Liver (tissue), 9 donors: ENCODE data around the gene KCTD12. TPM values are rescaled to one million over a fixed set of nuclear protein-coding genes. Genes with fewer than 3 reads are reported as not detected.

Experiments
- DNase-seq: peaks from one replicate; pipeline ENCODE4 v3.0.0-alpha.2; 2017; ENCODE audit warnings: low spot score
- H3K27ac ChIP-seq, 2 donors: one replicate each; pipeline ENCODE4 v1.7.0; 2013; ENCODE audit warnings: inconsistent platforms in 2 of 2, low read length in 2 of 2, control low read depth in 1 of 2, low read depth in 1 of 2, mild to moderate bottlenecking in 1 of 2
- H3K27me3 ChIP-seq, 4 donors: one replicate each; pipeline versions ENCODE4 v1.6.1 to v1.7.0; 2013; ENCODE audit warnings: low read length in 3 of 4, inconsistent platforms in 1 of 4, mild to moderate bottlenecking in 1 of 4, moderate library complexity in 1 of 4; ENCODE audit not compliant: control insufficient read depth in 4 of 4, insufficient read depth in 4 of 4
- H3K36me3 ChIP-seq, 4 donors: one replicate each; pipeline versions ENCODE4 v1.6.1 to v1.7.0; 2013; ENCODE audit warnings: low read length in 3 of 4, mild to moderate bottlenecking in 3 of 4, low read depth in 1 of 4, moderate library complexity in 1 of 4; ENCODE audit not compliant: control insufficient read depth in 4 of 4, insufficient read depth in 3 of 4
- H3K4me1 ChIP-seq, 4 donors: one replicate each; pipeline versions ENCODE4 v1.6.1 to v1.7.0; 2013; ENCODE audit warnings: low read length in 3 of 4, mild to moderate bottlenecking in 3 of 4, moderate library complexity in 1 of 4; ENCODE audit not compliant: control insufficient read depth in 4 of 4, insufficient read depth in 4 of 4
- H3K4me3 ChIP-seq, 3 donors: one replicate each; pipeline versions ENCODE4 v1.6.1 to v1.7.0; 2013; ENCODE audit warnings: low read length in 3 of 3, control low read depth in 1 of 3, low read depth in 1 of 3, mild to moderate bottlenecking in 1 of 3
- H3K9ac ChIP-seq, 2 donors: one replicate each; pipeline ENCODE4 v1.7.0; 2013; ENCODE audit warnings: low read length in 2 of 2, mild to moderate bottlenecking in 2 of 2, moderate library complexity in 2 of 2, control low read depth in 1 of 2, low read depth in 1 of 2
- H3K9me3 ChIP-seq, 4 donors: one replicate each; pipeline versions ENCODE4 v1.6.1 to v1.7.0; 2013; ENCODE audit warnings: low read length in 3 of 4; ENCODE audit not compliant: control insufficient read depth in 4 of 4
- ATF3 ChIP-seq: IDR thresholded peaks from 2 replicates; pipeline ENCODE4 v1.6.1; 2016; ENCODE audit warnings: antibody characterized with exemption
- CTCF ChIP-seq: fragments of 150-350 bp; IDR thresholded peaks from 2 replicates; pipeline ENCODE4 v1.5.1; 2017; ENCODE audit warnings: improper control_type of control experiment, low read depth, low read length; ENCODE audit not compliant: missing input control
- FOXA2 ChIP-seq: IDR thresholded peaks from 2 replicates; pipeline ENCODE4 v1.6.1; 2016; ENCODE audit warnings: antibody characterized with exemption
- GABPA ChIP-seq, 2 donors: IDR thresholded peaks in 1 of 2; conservative IDR thresholded peaks in 1 of 2; 2 replicates each; pipeline ENCODE4 v1.6.1; 2016; ENCODE audit warnings: antibody characterized with exemption in 2 of 2, mild to moderate bottlenecking in 1 of 2, moderate library complexity in 1 of 2
- HNF4A ChIP-seq, 2 donors: conservative IDR thresholded peaks; 2 replicates each; pipeline ENCODE4 v1.6.1; 2016; ENCODE audit warnings: antibody characterized with exemption in 2 of 2, mild to moderate bottlenecking in 2 of 2
- HNF4G ChIP-seq: IDR thresholded peaks from 2 replicates; pipeline ENCODE4 v1.6.1; 2016; ENCODE audit warnings: antibody characterized with exemption
- JUND ChIP-seq, 2 donors: IDR thresholded peaks; 2 replicates each; pipeline ENCODE4 v1.6.1; 2016; ENCODE audit warnings: antibody characterized with exemption in 2 of 2
- MAX ChIP-seq: IDR thresholded peaks from 2 replicates; pipeline ENCODE4 v1.6.1; 2016; ENCODE audit warnings: antibody characterized with exemption
- NR2F2 ChIP-seq: IDR thresholded peaks from 2 replicates; pipeline ENCODE4 v1.6.1; 2016; ENCODE audit warnings: antibody characterized with exemption
- REST ChIP-seq: IDR thresholded peaks from 2 replicates; pipeline ENCODE4 v1.6.1; 2016; ENCODE audit warnings: antibody characterized with exemption, mild to moderate bottlenecking
- TAF1 ChIP-seq: conservative IDR thresholded peaks from 2 replicates; pipeline ENCODE4 v1.6.1; 2016; ENCODE audit warnings: antibody characterized with exemption, mild to moderate bottlenecking
- YY1 ChIP-seq: IDR thresholded peaks from 2 replicates; pipeline ENCODE4 v1.6.1; 2016; ENCODE audit warnings: antibody characterized with exemption, mild to moderate bottlenecking
- ZBTB33 ChIP-seq: IDR thresholded peaks from 2 replicates; pipeline ENCODE4 v1.6.1; 2016; ENCODE audit warnings: antibody characterized with exemption
- WGBS: extraction: QIAGEN DNeasy Blood & Tissue Kit; methylation state at CpG from one replicate; pipeline ENCODE4 v1.1.7; 2013; 5-methylcytosine and 5-hydroxymethylcytosine counted together
- polyA plus RNA-seq, 2 donors: library from polyadenylated mRNA; stranded (reverse) in 1 of 2; unstranded in 1 of 2; fragments of 200-250 nt in 1 of 2; fragments of >200 nt in 1 of 2; fragmentation: Nextera tagmentation in 1 of 2; extraction: Ambion mirVana in 1 of 2; gene quantifications; one replicate each; pipeline versions ENCODE4 v1.2.1 to v1.2.3, GENCODE V29; 2013 to 2015
- total RNA-seq, 2 donors: library from RNA; depleted of rRNA; stranded (reverse); fragments of >200 nt; gene quantifications; one replicate each; pipeline ENCODE4 v1.2.3, GENCODE V29; 2014
- donor health status: healthy.
- donor health status: healthy.
- donor health status: healthy.
- donor health status: healthy.
- donor health status: healthy.

Gene KCTD12
- total and polyA plus RNA-seq, 4 donors = 1.5 to 14.8 (median 6.6) TPM

- 16% methylated on average over 20 of the region's 20 CpGs for WGBS
- H3K4me3 ChIP-seq = peak overlapping the region; percentile 55 to 60 (median 57)
- peaks cover 9 to 22% (median 15%) of the 10 kb centered on the region in 4 donors for H3K4me1 ChIP-seq
- H3K9ac ChIP-seq = peak overlapping the region in 1 of 2 donors; percentile 39
- no peaks in the 10 kb centered on the region for H3K9me3 ChIP-seq
- no peak for DNase-seq
- no peaks in the 10 kb centered on the region for H3K36me3 ChIP-seq
- H3K27ac ChIP-seq = peak overlapping the region in 1 of 2 donors; percentile 55
- TF ChIP-seq TAF1 (no peak), REST (no peak), YY1 (no peak), HNF4G (no peak), NR2F2 (no peak), ZBTB33 (no peak), ATF3 (no peak), CTCF (no peak), JUND (IDR thresholded peaks at IDR 0.05) (no peak), GABPA (IDR thresholded peaks at IDR 0.05 in 1 of 2, conservative IDR thresholded peaks at IDR 0.05 in 1 of 2) (no peak)
- peaks cover 0 to 8% (median 6%) of the 10 kb centered on the region in 4 donors for H3K27me3 ChIP-seq
Observed at GRCh38 chr13:76887076-76887563, 915 bp upstream of the KCTD12 start.

- H3K9me3 ChIP-seq = no peaks in the 10 kb centered on the region
- H3K36me3 ChIP-seq = no peaks in the 10 kb centered on the region
- WGBS = under 1% methylated on average over 37 of the region's 37 CpGs
- TF ChIP-seq HNF4A (conservative IDR thresholded peaks at IDR 0.05) (no peak), NR2F2 (no peak), REST (no peak), MAX (no peak), CTCF (no peak), HNF4G (no peak), FOXA2 (no peak)
- H3K4me3 ChIP-seq = peak overlapping the region; percentile 50 to 64 (median 57)
- H3K9ac ChIP-seq = no peak overlapping the region
- no peak for DNase-seq
- peaks cover 0 to 7% (median 3%) of the 10 kb centered on the region in 4 donors for H3K27me3 ChIP-seq
- H3K27ac ChIP-seq = peak overlapping the region; percentile 81 to 91
- peaks cover 9 to 22% (median 15%) of the 10 kb centered on the region in 4 donors for H3K4me1 ChIP-seq
Observed at GRCh38 chr13:76886005-76886291, 257 bp downstream of the KCTD12 start.
